ENCODE data around the gene PEAR1.

Gene PEAR1, protein sequence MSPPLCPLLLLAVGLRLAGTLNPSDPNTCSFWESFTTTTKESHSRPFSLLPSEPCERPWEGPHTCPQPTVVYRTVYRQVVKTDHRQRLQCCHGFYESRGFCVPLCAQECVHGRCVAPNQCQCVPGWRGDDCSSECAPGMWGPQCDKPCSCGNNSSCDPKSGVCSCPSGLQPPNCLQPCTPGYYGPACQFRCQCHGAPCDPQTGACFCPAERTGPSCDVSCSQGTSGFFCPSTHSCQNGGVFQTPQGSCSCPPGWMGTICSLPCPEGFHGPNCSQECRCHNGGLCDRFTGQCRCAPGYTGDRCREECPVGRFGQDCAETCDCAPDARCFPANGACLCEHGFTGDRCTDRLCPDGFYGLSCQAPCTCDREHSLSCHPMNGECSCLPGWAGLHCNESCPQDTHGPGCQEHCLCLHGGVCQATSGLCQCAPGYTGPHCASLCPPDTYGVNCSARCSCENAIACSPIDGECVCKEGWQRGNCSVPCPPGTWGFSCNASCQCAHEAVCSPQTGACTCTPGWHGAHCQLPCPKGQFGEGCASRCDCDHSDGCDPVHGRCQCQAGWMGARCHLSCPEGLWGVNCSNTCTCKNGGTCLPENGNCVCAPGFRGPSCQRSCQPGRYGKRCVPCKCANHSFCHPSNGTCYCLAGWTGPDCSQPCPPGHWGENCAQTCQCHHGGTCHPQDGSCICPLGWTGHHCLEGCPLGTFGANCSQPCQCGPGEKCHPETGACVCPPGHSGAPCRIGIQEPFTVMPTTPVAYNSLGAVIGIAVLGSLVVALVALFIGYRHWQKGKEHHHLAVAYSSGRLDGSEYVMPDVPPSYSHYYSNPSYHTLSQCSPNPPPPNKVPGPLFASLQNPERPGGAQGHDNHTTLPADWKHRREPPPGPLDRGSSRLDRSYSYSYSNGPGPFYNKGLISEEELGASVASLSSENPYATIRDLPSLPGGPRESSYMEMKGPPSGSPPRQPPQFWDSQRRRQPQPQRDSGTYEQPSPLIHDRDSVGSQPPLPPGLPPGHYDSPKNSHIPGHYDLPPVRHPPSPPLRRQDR

DNA sequence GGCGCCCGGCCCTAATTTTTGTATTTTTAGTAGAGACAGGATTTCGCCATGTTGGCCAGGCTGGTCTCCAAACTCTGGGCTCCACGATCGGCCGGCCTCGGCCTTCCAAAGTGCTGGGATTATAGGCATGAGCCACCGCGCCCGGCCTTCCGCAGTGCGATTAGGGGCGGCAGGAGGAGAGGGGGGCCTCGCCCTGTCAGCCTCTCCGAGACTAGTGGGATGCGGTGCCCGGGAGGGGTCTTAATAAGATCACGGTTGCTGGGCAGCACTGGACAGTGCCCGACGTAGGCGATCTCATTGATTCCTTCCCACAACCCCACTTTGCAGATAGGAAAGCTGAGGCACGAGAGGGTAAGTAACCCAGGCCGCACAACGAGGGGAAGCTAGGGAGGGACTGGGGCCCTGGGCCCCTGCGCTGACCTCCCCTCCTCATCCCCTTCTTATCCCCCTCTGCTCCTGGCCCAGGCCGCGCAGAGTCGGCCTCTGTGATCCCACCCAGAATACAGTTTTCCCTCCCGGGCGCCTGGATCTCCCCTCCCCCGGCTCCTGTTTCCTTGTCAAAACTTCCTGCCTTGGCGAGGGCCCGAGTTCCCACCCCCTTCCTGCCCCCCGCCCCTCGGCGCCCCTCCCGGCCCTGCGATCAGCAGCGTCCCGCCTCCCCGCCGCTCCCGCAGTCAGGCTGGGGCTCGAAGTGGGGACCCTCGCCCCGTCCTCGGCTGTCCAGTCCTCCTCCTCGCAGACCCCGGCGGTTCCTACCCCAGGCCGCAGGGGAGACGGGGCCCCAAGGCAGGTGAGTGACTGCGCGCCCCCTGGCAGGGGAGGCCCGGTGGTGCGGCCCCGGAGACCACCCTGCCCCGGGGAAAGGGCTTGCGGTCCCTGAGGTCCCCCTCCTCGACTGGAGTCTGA lies at the start of gene PEAR1:
Gene PEAR1, plus strand, starts transcription at position 671 of the 906 bp plus-strand sequence. CDS start 10,209 bp downstream, outside the sequence.
- TF ChIP-seq, protein P1, sequence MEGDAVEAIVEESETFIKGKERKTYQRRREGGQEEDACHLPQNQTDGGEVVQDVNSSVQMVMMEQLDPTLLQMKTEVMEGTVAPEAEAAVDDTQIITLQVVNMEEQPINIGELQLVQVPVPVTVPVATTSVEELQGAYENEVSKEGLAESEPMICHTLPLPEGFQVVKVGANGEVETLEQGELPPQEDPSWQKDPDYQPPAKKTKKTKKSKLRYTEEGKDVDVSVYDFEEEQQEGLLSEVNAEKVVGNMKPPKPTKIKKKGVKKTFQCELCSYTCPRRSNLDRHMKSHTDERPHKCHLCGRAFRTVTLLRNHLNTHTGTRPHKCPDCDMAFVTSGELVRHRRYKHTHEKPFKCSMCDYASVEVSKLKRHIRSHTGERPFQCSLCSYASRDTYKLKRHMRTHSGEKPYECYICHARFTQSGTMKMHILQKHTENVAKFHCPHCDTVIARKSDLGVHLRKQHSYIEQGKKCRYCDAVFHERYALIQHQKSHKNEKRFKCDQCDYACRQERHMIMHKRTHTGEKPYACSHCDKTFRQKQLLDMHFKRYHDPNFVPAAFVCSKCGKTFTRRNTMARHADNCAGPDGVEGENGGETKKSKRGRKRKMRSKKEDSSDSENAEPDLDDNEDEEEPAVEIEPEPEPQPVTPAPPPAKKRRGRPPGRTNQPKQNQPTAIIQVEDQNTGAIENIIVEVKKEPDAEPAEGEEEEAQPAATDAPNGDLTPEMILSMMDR (IDR thresholded peaks at IDR 0.05; ENCODE audit: borderline replicate concordance, insufficient read depth, low read depth, low read length), result no peak

DNA sequence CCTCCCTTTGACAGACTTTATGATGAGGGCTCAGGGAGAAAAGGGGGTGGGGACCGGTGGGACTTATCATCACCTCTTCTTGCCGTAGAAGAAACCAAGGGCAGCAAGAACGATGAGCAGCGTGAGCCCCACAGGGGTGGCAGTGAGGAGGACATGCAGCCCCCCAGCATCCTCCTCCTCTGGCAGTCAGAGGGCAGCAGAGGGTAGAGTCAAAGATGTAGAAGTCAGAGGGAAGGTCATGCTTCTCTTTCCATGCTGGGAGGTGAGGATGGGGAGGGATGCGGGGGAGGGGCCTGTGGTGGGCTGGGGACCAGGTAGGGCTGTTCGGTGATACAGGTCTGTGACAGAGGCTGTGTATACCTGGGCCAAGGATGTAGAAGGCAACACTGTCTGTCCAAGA lies 49.4 kb upstream of the PEAR1 start:
- no peak overlapping the region for H3K4me3 ChIP-seq (ENCODE audit: low read depth, low read length)
- TF ChIP-seq, protein P1 (IDR thresholded peaks at IDR 0.05; ENCODE audit: borderline replicate concordance, insufficient read depth, low read depth, low read length), result no peak

More for the DNA sequence above, at the start of gene PEAR1:
- no peak within 1 kb of the TSS for H3K4me3 ChIP-seq (ENCODE audit: low read depth, low read length)

DNA sequence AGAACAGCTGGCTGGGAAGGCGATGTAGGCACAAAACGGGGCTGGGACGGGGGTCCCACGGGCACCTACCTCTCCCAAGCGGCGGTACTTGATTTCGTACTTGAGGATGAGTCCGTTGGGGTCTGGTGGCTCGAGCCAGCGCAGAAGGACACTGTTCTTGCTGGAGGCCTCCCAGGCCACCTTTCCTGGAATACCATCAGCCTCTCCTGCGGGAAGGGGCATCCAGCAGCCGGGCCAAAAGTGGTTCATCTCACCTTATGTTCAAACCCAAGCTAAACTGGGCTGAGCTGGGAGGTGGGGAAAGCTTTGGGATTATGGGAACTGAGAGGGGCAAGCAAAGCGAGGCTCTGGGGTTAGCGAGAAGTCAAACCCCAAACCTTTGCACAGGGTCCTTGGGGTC lies 48.9 kb upstream of the PEAR1 start:
- H3K4me3 ChIP-seq (ENCODE audit: low read depth, low read length), result no peak overlapping the region
- TF ChIP-seq, protein P1 (IDR thresholded peaks at IDR 0.05; ENCODE audit: borderline replicate concordance, insufficient read depth, low read depth, low read length), result no peak

DNA sequence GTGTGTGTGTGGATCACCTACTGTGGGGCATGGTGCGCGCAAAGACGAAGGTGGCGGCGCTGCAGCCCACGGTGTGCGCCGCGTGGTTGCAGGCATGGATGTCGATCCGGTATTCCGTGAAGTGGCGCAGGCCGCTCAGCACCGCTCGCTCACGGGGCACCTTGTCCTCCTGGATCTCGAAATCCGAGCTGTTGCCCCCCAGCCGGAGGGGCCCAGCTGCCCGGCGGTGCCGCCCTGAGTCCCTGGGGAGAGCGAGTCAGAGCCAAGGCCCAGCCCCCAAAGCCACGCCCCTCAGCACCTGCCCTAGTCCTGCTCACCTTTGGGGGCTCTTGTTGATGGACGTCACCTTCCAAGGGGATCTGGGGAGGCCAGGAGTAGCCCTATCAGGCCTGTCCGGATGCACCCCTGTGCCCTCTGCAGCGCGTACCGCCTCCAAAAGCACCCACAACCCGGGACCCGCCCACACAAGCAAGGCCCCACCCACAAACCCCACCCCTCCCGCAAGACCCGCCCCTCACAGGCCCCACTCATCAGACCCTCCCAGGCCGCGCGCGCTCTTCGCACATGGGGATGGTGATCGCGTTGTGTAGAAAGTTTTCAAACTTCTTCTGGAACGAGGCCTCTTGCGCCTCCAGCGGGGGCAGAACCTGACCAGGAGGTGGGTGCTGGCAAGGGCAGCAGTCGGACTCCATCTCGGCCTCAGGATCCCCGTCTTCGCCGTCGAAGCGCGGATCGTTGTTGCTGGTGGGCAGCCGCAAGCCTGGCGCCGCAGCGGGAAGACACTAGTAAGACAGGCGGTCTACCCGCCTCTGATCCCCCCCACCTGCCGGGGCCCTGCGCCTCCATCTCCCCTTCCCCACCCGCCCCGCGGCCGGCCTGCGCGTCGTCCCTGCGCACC lies 48.2 kb upstream of the PEAR1 start:
- TF ChIP-seq, protein P1 (IDR thresholded peaks at IDR 0.05; ENCODE audit: borderline replicate concordance, insufficient read depth, low read depth, low read length), result no peak
- no peak overlapping the region for H3K4me3 ChIP-seq (ENCODE audit: low read depth, low read length)

DNA sequence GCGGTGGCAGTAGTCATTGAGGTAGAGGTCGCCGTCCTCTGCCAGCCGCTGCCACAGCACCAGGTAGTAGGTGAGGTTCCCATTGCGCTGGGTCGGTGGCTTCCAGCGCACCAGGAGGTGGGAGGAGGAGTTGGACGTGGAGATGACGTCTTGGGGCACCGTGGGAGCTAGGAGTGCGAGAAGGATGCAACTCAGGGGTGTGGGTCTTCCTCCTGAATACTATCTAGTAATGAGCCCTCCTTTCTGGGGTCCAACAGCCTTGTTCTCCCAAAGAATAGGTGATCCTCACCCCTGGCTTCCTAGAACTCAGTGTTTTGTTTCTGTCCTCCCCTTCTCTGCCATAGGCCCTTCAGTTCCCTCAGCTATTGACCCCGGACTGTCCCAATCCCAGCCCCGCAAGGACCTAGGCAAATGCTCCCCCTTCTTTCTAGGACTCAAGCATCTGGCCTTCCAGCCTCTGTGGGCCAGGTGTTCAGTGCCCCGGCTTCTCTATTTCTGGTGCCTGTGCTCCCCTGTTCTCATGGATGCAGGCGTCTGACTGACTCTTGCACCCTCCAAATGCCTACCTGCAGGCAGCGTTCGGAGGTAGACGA lies 47.5 kb upstream of the PEAR1 start:
- no peak overlapping the region for H3K4me3 ChIP-seq (ENCODE audit: low read depth, low read length)
- TF ChIP-seq, protein P1 (IDR thresholded peaks at IDR 0.05; ENCODE audit: borderline replicate concordance, insufficient read depth, low read depth, low read length), result no peak

Data from GM12875 (cell line).